Muscle of arm (tissue), 12 donors: ENCODE measurements around the gene MYH14. TPM values are rescaled to one million over a fixed set of nuclear protein-coding genes. Genes with fewer than 3 reads are reported as not detected.

Source experiments
- DNase-seq: peaks from one replicate; pipeline ENCODE4 v3.0.0-alpha.2; 2013
- polyA plus RNA-seq, 12 donors: library from polyadenylated mRNA; unstranded; fragments of 120-200 nt; gene quantifications; one replicate each; pipeline ENCODE4 v1.2.1, GENCODE V29; 2013; ENCODE audit not compliant: insufficient read length in 12 of 12

The MYH14 gene
- polyA plus RNA-seq, 12 donors: 21.8 to 61.6 (median 34.1) TPM; not detected in 1

- no peak for DNase-seq
Measured at GRCh38 chr19:50359328-50359818, 156.0 kb downstream of the MYH14 start.

Other genes with a start within 250 kb of the MYH14 start
- gene SIGLEC11, start 242.4 kb upstream of the MYH14 start, polyA plus RNA-seq: 1 to 10 TPM in 3 of 12 donors, under 1 TPM in 8, not detected in 1; 0.48 to 5.5 (median 0.77) TPM
- gene VRK3, start 178.2 kb upstream of the MYH14 start, polyA plus RNA-seq: 10 to 100 TPM in 11 of 12 donors, not detected in 1; 15.8 to 31.7 (median 19.8) TPM
- 10 to 100 TPM in 2 of 12 donors, 1 to 10 TPM in 9, not detected in 1; 6.2 to 10.8 (median 8.3) TPM for gene ZNF473, start 177.6 kb upstream of the MYH14 start, polyA plus RNA-seq
- under 1 TPM in 1 of 12 donors, not detected in 11; 0.24 TPM for gene IZUMO2, start 40.3 kb upstream of the MYH14 start, polyA plus RNA-seq
- 1 to 10 TPM in 8 of 12 donors, under 1 TPM in 3, not detected in 1; 0.69 to 6.7 (median 1.2) TPM for gene KCNC3, start 125.8 kb downstream of the MYH14 start, polyA plus RNA-seq
- 1 to 10 TPM in 5 of 12 donors, under 1 TPM in 5, not detected in 2; 0.43 to 1.6 (median 0.96) TPM for gene NAPSA, start 162.0 kb downstream of the MYH14 start, polyA plus RNA-seq
- 10 to 100 TPM in 11 of 12 donors, not detected in 1; 16.0 to 30.8 (median 17.6) TPM for gene NR1H2, start 172.8 kb downstream of the MYH14 start, polyA plus RNA-seq
- gene POLD1, start 180.7 kb downstream of the MYH14 start, polyA plus RNA-seq: 10 to 100 TPM in 10 of 12 donors, 1 to 10 TPM in 1, not detected in 1; 8.5 to 41.1 (median 14.5) TPM
- gene SPIB, start 215.3 kb downstream of the MYH14 start, polyA plus RNA-seq: 1 to 10 TPM in 2 of 12 donors, under 1 TPM in 9, not detected in 1; 0.13 to 9.9 (median 0.56) TPM
- 100 to 1,000 TPM in 1 of 12 donors, 10 to 100 TPM in 9, not detected in 2; 11.4 to 140 (median 53.8) TPM for gene MYBPC2, start 229.3 kb downstream of the MYH14 start, polyA plus RNA-seq